Measurements from ENCODE around the gene KATNBL1. TPM values are rescaled to one million over a fixed set of nuclear protein-coding genes. Genes with fewer than 3 reads are reported as not detected.

KATNBL1 gene
- total and polyA plus RNA-seq, 2 donors from 2014 or later, result 15.6 to 32.2 TPM

DNA sequence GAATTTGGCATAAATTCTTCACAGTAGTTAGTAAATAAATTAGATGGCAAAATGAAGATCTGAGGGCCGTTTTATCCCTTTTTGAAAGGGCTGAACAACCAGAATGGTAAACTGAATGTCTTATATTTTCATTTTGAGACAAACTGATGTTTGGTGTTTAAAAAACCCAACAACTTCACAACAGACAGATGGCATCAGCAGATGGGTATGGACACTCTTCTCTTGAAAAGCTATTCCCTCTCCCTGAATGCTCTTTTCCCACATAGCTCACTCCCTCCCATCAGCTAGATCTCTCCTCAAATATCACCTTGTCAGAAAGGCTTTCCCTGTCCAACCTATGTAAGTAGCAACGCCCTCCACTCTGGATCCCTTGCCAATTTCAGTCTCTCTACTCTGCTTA is 48.3 kb upstream of the KATNBL1 start:
- Histone ChIP-seq H3K27me3 (ENCODE audit: control insufficient read depth, insufficient read depth, low read length) (no peaks in the 10 kb centered on the region), H3K27ac (ENCODE audit: low read depth in 2 of 2, low read length in 2 of 2) (no peak overlapping the region), H3K9ac (ENCODE audit: low read length in 3 of 3) (no peak overlapping the region), H3K4me1 (ENCODE audit: control insufficient read depth in 2 of 3, insufficient read depth in 2 of 3, low read depth in 1 of 3, low read length in 3 of 3) (no peaks in the 10 kb centered on the region), H3K9me3 (ENCODE audit: control insufficient read depth in 2 of 3, insufficient read depth in 1 of 3, low read length in 3 of 3) (no peaks in the 10 kb centered on the region), H3K4me3 (ENCODE audit: low read length in 3 of 3) (no peak overlapping the region), H3K36me3 (ENCODE audit: control insufficient read depth in 2 of 3, insufficient read depth in 3 of 3, low read length in 3 of 3) (peaks cover 5 to 18% (median 18%) of the 10 kb centered on the region in 3 donors)
- DNase-seq (no peak), FAIRE-seq (no peak)
- TF ChIP-seq, protein P1, sequence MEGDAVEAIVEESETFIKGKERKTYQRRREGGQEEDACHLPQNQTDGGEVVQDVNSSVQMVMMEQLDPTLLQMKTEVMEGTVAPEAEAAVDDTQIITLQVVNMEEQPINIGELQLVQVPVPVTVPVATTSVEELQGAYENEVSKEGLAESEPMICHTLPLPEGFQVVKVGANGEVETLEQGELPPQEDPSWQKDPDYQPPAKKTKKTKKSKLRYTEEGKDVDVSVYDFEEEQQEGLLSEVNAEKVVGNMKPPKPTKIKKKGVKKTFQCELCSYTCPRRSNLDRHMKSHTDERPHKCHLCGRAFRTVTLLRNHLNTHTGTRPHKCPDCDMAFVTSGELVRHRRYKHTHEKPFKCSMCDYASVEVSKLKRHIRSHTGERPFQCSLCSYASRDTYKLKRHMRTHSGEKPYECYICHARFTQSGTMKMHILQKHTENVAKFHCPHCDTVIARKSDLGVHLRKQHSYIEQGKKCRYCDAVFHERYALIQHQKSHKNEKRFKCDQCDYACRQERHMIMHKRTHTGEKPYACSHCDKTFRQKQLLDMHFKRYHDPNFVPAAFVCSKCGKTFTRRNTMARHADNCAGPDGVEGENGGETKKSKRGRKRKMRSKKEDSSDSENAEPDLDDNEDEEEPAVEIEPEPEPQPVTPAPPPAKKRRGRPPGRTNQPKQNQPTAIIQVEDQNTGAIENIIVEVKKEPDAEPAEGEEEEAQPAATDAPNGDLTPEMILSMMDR (IDR thresholded peaks at IDR 0.05; ENCODE audit: borderline replicate concordance, extremely low read depth, insufficient read depth), result no peak
- intact Hi-C loops (cut with DNase I), result no loop called here

DNA sequence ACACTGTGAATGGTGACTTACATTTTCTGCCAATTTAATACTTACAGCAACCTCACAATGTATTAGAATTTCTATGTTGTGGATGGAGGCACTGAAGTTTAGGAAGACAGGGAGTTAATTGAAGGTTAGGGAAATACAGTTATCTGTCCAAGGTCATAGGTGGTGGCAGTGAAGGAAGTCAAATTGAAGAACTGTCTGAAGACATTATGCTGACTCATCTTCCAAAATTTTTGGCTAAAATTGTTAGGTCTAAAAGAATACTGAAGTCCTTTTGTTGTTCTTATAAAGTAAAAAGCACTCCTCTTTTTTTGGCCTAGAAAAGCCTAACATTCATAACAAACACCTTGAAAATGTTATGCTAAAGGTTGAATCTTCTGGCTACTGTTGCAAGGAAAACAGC is 42.6 kb upstream of the KATNBL1 start:
- no peak for FAIRE-seq
- H3K36me3 ChIP-seq (ENCODE audit: control insufficient read depth in 2 of 3, insufficient read depth in 3 of 3, low read length in 3 of 3), result peaks cover 8 to 48% (median 30%) of the 10 kb centered on the region in 3 donors

DNA sequence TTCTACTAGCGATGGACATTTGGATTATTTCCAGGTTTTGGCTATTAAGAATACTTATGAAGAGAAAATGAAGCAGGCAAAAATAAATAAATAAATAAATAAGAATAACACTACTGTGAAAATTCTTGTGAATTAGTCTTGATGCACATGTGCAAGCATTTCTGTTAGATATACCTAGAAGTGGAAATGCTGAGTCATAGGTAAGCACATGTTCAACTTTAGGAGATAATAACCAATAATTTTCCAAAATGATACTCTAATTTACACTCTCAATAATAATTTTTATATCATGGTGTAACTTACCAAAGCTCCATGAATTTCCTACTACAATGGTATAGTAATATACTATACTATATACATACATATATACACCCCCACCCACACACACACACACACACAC is 38.3 kb upstream of the KATNBL1 start:
- FAIRE-seq, result no peak
- Histone ChIP-seq H3K9me3 (ENCODE audit: control insufficient read depth in 2 of 3, insufficient read depth in 1 of 3, low read length in 3 of 3) (no peaks in the 10 kb centered on the region), H3K4me1 (ENCODE audit: control insufficient read depth in 2 of 3, insufficient read depth in 2 of 3, low read depth in 1 of 3, low read length in 3 of 3) (no peaks in the 10 kb centered on the region), H3K4me3 (ENCODE audit: low read length in 3 of 3) (no peak overlapping the region), H3K9ac (ENCODE audit: low read length in 3 of 3) (no peak overlapping the region), H3K36me3 (ENCODE audit: control insufficient read depth in 2 of 3, insufficient read depth in 3 of 3, low read length in 3 of 3) (peaks cover 4 to 50% (median 30%) of the 10 kb centered on the region in 3 donors), H3K27me3 (ENCODE audit: control insufficient read depth, insufficient read depth, low read length) (no peaks in the 10 kb centered on the region), H3K27ac (ENCODE audit: low read depth in 2 of 2, low read length in 2 of 2) (no peak overlapping the region)
- no peak for DNase-seq
- TF ChIP-seq, protein P1 (IDR thresholded peaks at IDR 0.05; ENCODE audit: borderline replicate concordance, extremely low read depth, insufficient read depth), result no peak
- intact Hi-C loops (cut with DNase I), result no loop called here

More for the DNA sequence above, 42.6 kb upstream of the KATNBL1 start:
- Histone ChIP-seq H3K27ac (ENCODE audit: low read depth in 2 of 2, low read length in 2 of 2) (no peak overlapping the region), H3K9ac (ENCODE audit: low read length in 3 of 3) (no peak overlapping the region), H3K27me3 (ENCODE audit: control insufficient read depth, insufficient read depth, low read length) (no peaks in the 10 kb centered on the region), H3K4me1 (ENCODE audit: control insufficient read depth in 2 of 3, insufficient read depth in 2 of 3, low read depth in 1 of 3, low read length in 3 of 3) (no peaks in the 10 kb centered on the region), H3K4me3 (ENCODE audit: low read length in 3 of 3) (no peak overlapping the region), H3K9me3 (ENCODE audit: control insufficient read depth in 2 of 3, insufficient read depth in 1 of 3, low read length in 3 of 3) (no peaks in the 10 kb centered on the region)
- no peak for DNase-seq
- intact Hi-C loops (cut with DNase I), result no loop called here
- TF ChIP-seq, protein P1 (IDR thresholded peaks at IDR 0.05; ENCODE audit: borderline replicate concordance, extremely low read depth, insufficient read depth), result no peak
